Heart left ventricle (tissue), 16 donors: ENCODE results near the gene ING5. TPM values are rescaled to one million over a fixed set of nuclear protein-coding genes. Genes with fewer than 3 reads are reported as not detected.

Experiments
- ATAC-seq, 4 donors: fragments of 200-7000 bp; cut with Tn5 transposase; one replicate each; pipeline ENCODE4 v1.9.1; 2020 to 2022; ENCODE audit warnings: moderate library complexity in 4 of 4, mild to moderate bottlenecking in 3 of 4, moderate number of reproducible peaks in 1 of 4
- DNase-seq, 5 donors: peaks; one replicate each; pipeline ENCODE4 v3.0.0-alpha.2; 2020
- H3K27ac ChIP-seq, 12 donors: fragments of 200-600 bp; sonication (generic) in 4 of 12; one replicate each; pipeline versions ENCODE4 v1.5.0 to v1.8.0; 2016 to 2022; ENCODE audit warnings: mild to moderate bottlenecking in 2 of 12
- H3K27me3 ChIP-seq, 9 donors: fragments of 200-600 bp; sonication (generic) in 2 of 9; one replicate each; pipeline versions ENCODE4 v1.5.1 to v1.8.0; 2016 to 2022; ENCODE audit warnings: mild to moderate bottlenecking in 3 of 9
- H3K36me3 ChIP-seq, 9 donors: fragments of 200-600 bp; sonication (generic) in 2 of 9; one replicate each; pipeline versions ENCODE4 v1.5.0 to v1.8.0; 2018 to 2022; ENCODE audit warnings: mild to moderate bottlenecking in 2 of 9
- H3K4me1 ChIP-seq, 12 donors: fragments of 200-600 bp; sonication (generic) in 4 of 12; one replicate each; pipeline versions ENCODE4 v1.5.0 to v1.8.0; 2016 to 2022; ENCODE audit warnings: mild to moderate bottlenecking in 3 of 12
- H3K4me3 ChIP-seq, 12 donors: fragments of 200-600 bp; sonication (generic) in 4 of 12; one replicate each; pipeline versions ENCODE4 v1.5.0 to v1.8.0; 2017 to 2022; ENCODE audit warnings: mild to moderate bottlenecking in 9 of 12, moderate library complexity in 4 of 12
- H3K9me3 ChIP-seq, 12 donors: fragments of 200-600 bp; sonication (generic) in 4 of 12; one replicate each; pipeline versions ENCODE4 v1.5.0 to v1.8.0; 2016 to 2022; ENCODE audit warnings: mild to moderate bottlenecking in 1 of 12
- CTCF ChIP-seq, 12 donors: fragments of 200-600 bp; sonication (generic) in 4 of 12; IDR thresholded peaks; one replicate each; pipeline versions ENCODE4 v1.5.0 to v1.8.0; 2018 to 2022; ENCODE audit warnings: antibody characterized with exemption in 12 of 12, mild to moderate bottlenecking in 5 of 12
- POLR2A ChIP-seq, 2 donors: fragments of 450-650 bp; IDR thresholded peaks; one replicate each; pipeline ENCODE4 v1.6.1; 2017; ENCODE audit warnings: antibody characterized with exemption in 2 of 2, mild to moderate bottlenecking in 2 of 2, moderate library complexity in 2 of 2
- WGBS, 4 donors: extraction: QIAGEN DNeasy Blood & Tissue Kit in 2 of 4; methylation state at CpG; one replicate each; pipeline versions ENCODE4 v1.1.5 to v1.1.7; 2013 to 2018; 5-methylcytosine and 5-hydroxymethylcytosine counted together
- intact Hi-C, 10 donors: fragments of 100-400 bp; cut with DNase I; formaldehyde crosslinking; loops; one replicate each; pipeline versions ENCODE4 v1.11.1 to v1.14.2; 2022
- polyA plus RNA-seq, 2 donors: library from polyadenylated mRNA; stranded (reverse); fragments of 200-250 nt; gene quantifications; one replicate each; pipeline ENCODE4 v1.2.3, GENCODE V29; 2013
- total RNA-seq, 9 donors: library from RNA; depleted of rRNA in 2 of 9; stranded (reverse); fragments of >200 nt in 2 of 9; fragmentation: NEBNext Ultra II Directional in 3 of 9; extraction: Animal tissue kit (Norgen Biotek cat#: 25700) in 3 of 9; gene quantifications; one replicate each; pipeline versions ENCODE4 v1.1.0 to v1.2.4, GENCODE V29; 2016 to 2023
- donor health status: ischemic (EF 13 %, LVEDD 7.1; RV severe dilation, severe dysfunction).
- donor health status: healthy with polysubstance abuse.
- donor health status: DM: no; HTN: yes; CAD: no.
- donor health status: DM: no; HTN: no; CAD: no.
- donor health status: ischemic (EF 25% LVEDD 6.9; RV normal size, moderate dysfunction).
- donor health status: ischemic (EF 25% LVEDD 5.7; RV mildly dilated, moderate dysfunction).
- donor health status: healthy.
- donor health status: DM: yes; HTN: yes; CAD: no.
- donor health status: ischemic (EF 35%, LVEDD 5.7; RV mildly dilated, moderate dysfunction).
- donor health status: nonischemic (EF 11% LVEDD 7.7; RV severe dilation, severe dysfunction).
- donor health status: DM: yes; HTN: yes; CAD: no.
- donor health status: PGD.
- donor health status: ischemic (EF 29% LVEDD 5.4; RV normal size, mild dysfunction).
- donor health status: nonischemic (EF 23%, LVEDD 6.1; RV moderate dilation, normal function).

The ING5 gene
- total and polyA plus RNA-seq, 11 donors = 11.8 to 29.3 (median 18.2) TPM

GRCh38 chr2:241653210-241653750, 48.6 kb upstream of the ING5 start:
- no peaks in the 10 kb centered on the region for H3K27me3 ChIP-seq
- TF ChIP-seq POLR2A (IDR thresholded peaks at IDR 0.05) (no peak), CTCF (IDR thresholded peaks at IDR 0.05) (no peak)
- no peak for DNase-seq
- no peak overlapping the region for H3K4me3 ChIP-seq
- ATAC-seq = no peak
- no peaks in the 10 kb centered on the region for H3K9me3 ChIP-seq
- intact Hi-C loops = loop anchor here in 2 of 10 donors (10.0 kb wide), 1 partner anchor 798 kb away; no protein-coding TSS in a partner anchor
- H3K4me1 ChIP-seq = peaks cover 0 to 18% (median 5%) of the 10 kb centered on the region in 12 donors
- no peak overlapping the region for H3K27ac ChIP-seq
- peaks cover 0 to 74% (median 62%) of the 10 kb centered on the region in 9 donors for H3K36me3 ChIP-seq
- WGBS, 4 donors = 92 to 97% (median 97%) methylated on average over 13 of the region's 13 CpGs

- intact Hi-C loops = loop anchor here in 2 of 10 donors (10.0 kb wide), 1 partner anchor 800 kb away; no protein-coding TSS in a partner anchor
- Histone ChIP-seq H3K9me3 (no peaks in the 10 kb centered on the region), H3K36me3 (peaks cover 0 to 87% (median 72%) of the 10 kb centered on the region in 9 donors), H3K4me3 (no peak overlapping the region), H3K27ac (no peak overlapping the region), H3K4me1 (peaks cover 0 to 9% (median 0%) of the 10 kb centered on the region in 12 donors), H3K27me3 (no peaks in the 10 kb centered on the region)
- DNase-seq (no peak), ATAC-seq (no peak)
- 77 to 86% (median 85%) methylated on average over 12 of the region's 12 CpGs for WGBS, 4 donors
- TF ChIP-seq POLR2A (IDR thresholded peaks at IDR 0.05) (no peak), CTCF (IDR thresholded peaks at IDR 0.05) (no peak)
Measured at GRCh38 chr2:241654551-241654950, 47.3 kb upstream of the ING5 start.

GRCh38 chr2:241655516-241656189, 46.2 kb upstream of the ING5 start:
- Histone ChIP-seq H3K4me3 (no peak overlapping the region), H3K9me3 (no peaks in the 10 kb centered on the region), H3K36me3 (peaks cover 0 to 97% (median 83%) of the 10 kb centered on the region in 9 donors), H3K27ac (no peak overlapping the region), H3K4me1 (peaks cover 0 to 7% (median 0%) of the 10 kb centered on the region in 12 donors), H3K27me3 (no peaks in the 10 kb centered on the region)
- DNase-seq (no peak), ATAC-seq (no peak)
- TF ChIP-seq POLR2A (IDR thresholded peaks at IDR 0.05) = no peak
- TF ChIP-seq CTCF (IDR thresholded peaks at IDR 0.05) = no peak
- intact Hi-C loops = loop anchor here in 3 of 10 donors (5.0 to 10.0 kb wide), 2 partner anchors 578 to 801 kb away; no protein-coding TSS in a partner anchor
- 87 to 90% (median 88%) methylated on average over 17 of the region's 17 CpGs for WGBS, 4 donors

GRCh38 chr2:241656190-241656741, 45.6 kb upstream of the ING5 start:
- H3K27ac ChIP-seq = peak overlapping the region in 1 of 12 donors; percentile 24
- H3K9me3 ChIP-seq = no peaks in the 10 kb centered on the region
- ATAC-seq (peak; percentile 12 to 77 (median 71)), DNase-seq (peak in 1 of 5 donors; percentile 56)
- whole genome bisulfite sequencing, 4 donors = 69 to 81% (median 77%) methylated on average over 12 to 13 of the region's 13 CpGs
- peaks cover 0 to 99% (median 84%) of the 10 kb centered on the region in 9 donors for H3K36me3 ChIP-seq
- no peaks in the 10 kb centered on the region for H3K27me3 ChIP-seq
- peaks cover 0 to 7% (median 0%) of the 10 kb centered on the region in 12 donors for H3K4me1 ChIP-seq
- TF ChIP-seq CTCF (IDR thresholded peaks at IDR 0.05) (no peak), POLR2A (IDR thresholded peaks at IDR 0.05) (no peak)
- intact Hi-C loops = loop anchor here in 3 of 10 donors (5.0 to 10.0 kb wide), 2 partner anchors 579 to 801 kb away; no protein-coding TSS in a partner anchor
- H3K4me3 ChIP-seq = no peak overlapping the region
